Measurements from ENCODE around the gene PLCB3. TPM values are rescaled to one million over a fixed set of nuclear protein-coding genes. Genes with fewer than 3 reads are reported as not detected.

Gene PLCB3
- polyA plus RNA-seq, 1 experiment: 11.7 TPM

GRCh38 chr11:64204080-64204440 lies 47.3 kb upstream of the PLCB3 start:
- POLR2A ChIA-PET: interaction anchor here (1.0 to 2.0 kb wide), 8 partner anchors 11 to 97 kb away, joined by 3 to 17 read pairs (median 4); partner anchors contain the start of genes NUDT22, STIP1 and TRPT1

GRCh38 chr11:64204464-64204989 lies 46.8 kb upstream of the PLCB3 start:
- ChIA-PET CTCF (interaction anchor here (0.6 to 6.8 kb wide), 27 partner anchors 8 to 370 kb away, joined by 3 to 125 read pairs (median 4); partner anchors contain the start of genes NUDT22, PLCB3, PRDX5 and TRMT112), POLR2A (interaction anchor here (0.7 to 2.0 kb wide), 9 partner anchors 8 to 96 kb away, joined by 3 to 17 read pairs (median 4); partner anchors contain the start of genes NUDT22, STIP1 and TRPT1)
- Histone ChIP-seq H3K27ac (ENCODE audit: low read depth, low read length) (no peak overlapping the region), H3K9me3 (ENCODE audit: control insufficient read depth, insufficient read depth, low read length) (no peaks in the 10 kb centered on the region; the same call in 1 of the 2 replicates), H3K27me3 (ENCODE audit: control insufficient read depth, insufficient read depth, low read length) (no peaks in the 10 kb centered on the region), H3K4me3 (ENCODE audit: low read depth, low read length) (no peak overlapping the region)
- peak; percentile 67 for TF ChIP-seq CTCF (IDR thresholded peaks at IDR 0.05; ENCODE audit: low read depth, low read length)
- DNase-seq (ENCODE audit: low read depth, low spot score): peak; percentile 95

More at GRCh38 chr11:64204080-64204440, 47.3 kb upstream of the PLCB3 start:
- Histone ChIP-seq H3K4me3 (ENCODE audit: low read depth, low read length) (no peak overlapping the region), H3K27me3 (ENCODE audit: control insufficient read depth, insufficient read depth, low read length) (no peaks in the 10 kb centered on the region), H3K9me3 (ENCODE audit: control insufficient read depth, insufficient read depth, low read length) (no peaks in the 10 kb centered on the region; the same call in 1 of the 2 replicates), H3K27ac (ENCODE audit: low read depth, low read length) (peak overlapping the region; percentile 21)
- DNase-seq (ENCODE audit: low read depth, low spot score): no peak
- CTCF ChIA-PET: interaction anchor here (0.6 to 6.8 kb wide), 23 partner anchors 8 to 370 kb away, joined by 3 to 125 read pairs (median 5); partner anchors contain the start of genes NUDT22, PLCB3, PRDX5 and TRMT112
- TF ChIP-seq CTCF (IDR thresholded peaks at IDR 0.05; ENCODE audit: low read depth, low read length): no peak

- Histone ChIP-seq H3K9me3 (ENCODE audit: control insufficient read depth, insufficient read depth, low read length) (no peaks in the 10 kb centered on the region; the same call in 1 of the 2 replicates), H3K27me3 (ENCODE audit: control insufficient read depth, insufficient read depth, low read length) (no peaks in the 10 kb centered on the region), H3K4me3 (ENCODE audit: low read depth, low read length) (no peak within 1 kb of the TSS), H3K27ac (ENCODE audit: low read depth, low read length) (peak within 1 kb of the TSS; percentile 57)
- no peak for DNase-seq (ENCODE audit: low read depth, low spot score)
- TF ChIP-seq CTCF (IDR thresholded peaks at IDR 0.05; ENCODE audit: low read depth, low read length): no peak
- POLR2A ChIA-PET: interaction anchor here (1.0 to 3.4 kb wide), 5 partner anchors 11 to 111 kb away, joined by 3 to 27 read pairs (median 5); partner anchors contain the start of genes NUDT22, PRDX5, STIP1 and TRMT112
- CTCF ChIA-PET: interaction anchor here (0.5 to 6.8 kb wide), 8 partner anchors 9 to 206 kb away, joined by 3 to 125 read pairs (median 14); partner anchors contain the start of gene PLCB3
Observed at GRCh38 chr11:64206457-64207255, 44.7 kb upstream of the PLCB3 start, which contains the start of gene FERMT3. FERMT3 (plus strand) TSS chr11:64206721; CDS start chr11:64207365, 644 bp downstream.

- no peak for DNase-seq (ENCODE audit: low read depth, low spot score)
- Histone ChIP-seq H3K9me3 (ENCODE audit: control insufficient read depth, insufficient read depth, low read length) (no peaks in the 10 kb centered on the region; the same call in 1 of the 2 replicates), H3K4me3 (ENCODE audit: low read depth, low read length) (no peak overlapping the region), H3K27ac (ENCODE audit: low read depth, low read length) (peak overlapping the region; percentile 57), H3K27me3 (ENCODE audit: control insufficient read depth, insufficient read depth, low read length) (no peaks in the 10 kb centered on the region)
- ChIA-PET CTCF (interaction anchor here (0.5 to 6.8 kb wide), 3 partner anchors 43 to 207 kb away, joined by 3 to 125 read pairs (median 5); no protein-coding TSS in a partner anchor), POLR2A (interaction anchor here (1.0 to 3.4 kb wide), 5 partner anchors 10 to 110 kb away, joined by 3 to 27 read pairs (median 5); partner anchors contain the start of genes NUDT22, PRDX5, STIP1 and TRMT112)
- TF ChIP-seq CTCF (IDR thresholded peaks at IDR 0.05; ENCODE audit: low read depth, low read length): peak; percentile 4; the same call in 1 of the 2 replicates
Observed at GRCh38 chr11:64207256-64208085, 43.9 kb upstream of the PLCB3 start.

Measured in AG04450 (cell line).